HG03460 (cell line): ENCODE data around the gene NUCKS1.

Source experiments
- ATAC-seq: cut with Tn5 transposase; IDR thresholded peaks from one replicate; pipeline ENCODE4 v1.9.1; 2021; ENCODE audit not compliant: unreplicated experiment

Gene NUCKS1

GRCh38 chr1:205772607-205773032 lies 22.6 kb upstream of the NUCKS1 start:
- ATAC-seq, result no peak

DNA sequence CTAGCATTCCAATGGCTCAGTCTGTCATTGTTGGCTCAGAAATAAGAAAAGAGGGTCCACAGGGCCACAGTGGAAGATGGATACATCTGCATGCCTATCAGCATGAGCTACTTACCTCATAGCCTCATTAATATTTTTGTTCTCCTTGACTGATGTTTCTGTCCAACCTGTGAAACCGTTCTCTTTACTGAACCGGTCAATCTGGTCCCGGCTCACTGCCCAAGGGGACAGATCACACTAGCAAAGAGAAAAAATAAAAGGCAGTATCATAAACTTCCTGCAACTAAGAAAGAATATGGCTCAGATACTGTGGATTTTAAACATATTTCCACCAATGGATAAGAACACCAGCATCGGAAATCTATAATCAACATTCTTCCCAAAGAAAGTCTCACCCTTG lies 20.6 kb upstream of the NUCKS1 start:
- no peak for ATAC-seq

DNA sequence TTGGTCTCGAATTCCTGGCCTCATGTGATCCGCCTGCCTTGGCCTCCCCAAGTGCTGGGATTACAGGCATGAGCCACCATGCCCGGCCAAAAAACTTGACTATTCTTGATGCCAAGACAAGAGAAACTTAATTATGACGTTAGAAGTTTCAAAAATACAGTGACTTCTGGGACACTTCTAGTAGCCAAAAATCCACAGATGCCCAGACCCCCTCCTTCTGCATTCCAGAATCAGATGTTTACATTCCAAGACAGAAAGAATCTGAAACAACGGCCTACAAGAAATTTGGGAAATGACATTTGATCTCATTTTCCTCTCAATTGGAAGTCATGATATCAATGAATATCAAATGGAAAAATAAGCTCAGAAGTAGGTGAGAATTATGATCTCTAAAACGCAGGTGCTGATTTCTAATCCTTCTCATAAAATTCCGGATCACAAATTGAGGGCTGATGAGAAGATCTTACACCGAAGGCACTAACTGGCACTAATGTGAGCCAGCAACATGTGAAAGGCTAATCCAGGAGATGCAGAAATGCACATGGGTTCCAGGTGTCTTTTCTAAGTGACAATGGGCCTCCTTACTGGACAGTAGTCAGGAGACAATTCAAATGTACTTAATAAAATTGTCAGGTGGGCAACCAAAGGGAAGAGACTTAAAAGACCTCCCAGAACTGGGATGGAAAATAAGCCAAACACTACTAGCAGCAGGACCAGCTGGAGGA lies 19.8 kb upstream of the NUCKS1 start:
- no peak for ATAC-seq

DNA sequence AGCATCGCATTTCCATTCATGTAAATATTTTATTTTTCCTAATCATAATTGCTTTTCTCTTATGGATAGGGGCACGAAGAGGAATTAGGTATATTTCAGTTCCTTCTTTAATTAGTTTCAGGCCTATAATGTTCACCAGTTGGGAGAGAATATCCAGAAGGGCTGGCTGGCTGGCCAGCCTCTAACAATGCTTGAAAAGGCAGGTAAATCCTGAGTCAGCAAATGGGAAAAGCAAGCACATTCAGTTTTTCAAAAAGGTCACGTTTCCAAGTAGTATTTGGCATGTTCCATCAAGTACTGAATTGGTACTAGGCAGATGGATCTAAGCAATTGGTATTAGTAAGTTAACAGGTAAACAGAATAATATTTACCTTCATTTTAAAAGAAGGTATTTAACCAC lies 17.3 kb upstream of the NUCKS1 start:
- no peak for ATAC-seq

GRCh38 chr1:205766570-205766969 lies 16.6 kb upstream of the NUCKS1 start:
- no peak for ATAC-seq

DNA sequence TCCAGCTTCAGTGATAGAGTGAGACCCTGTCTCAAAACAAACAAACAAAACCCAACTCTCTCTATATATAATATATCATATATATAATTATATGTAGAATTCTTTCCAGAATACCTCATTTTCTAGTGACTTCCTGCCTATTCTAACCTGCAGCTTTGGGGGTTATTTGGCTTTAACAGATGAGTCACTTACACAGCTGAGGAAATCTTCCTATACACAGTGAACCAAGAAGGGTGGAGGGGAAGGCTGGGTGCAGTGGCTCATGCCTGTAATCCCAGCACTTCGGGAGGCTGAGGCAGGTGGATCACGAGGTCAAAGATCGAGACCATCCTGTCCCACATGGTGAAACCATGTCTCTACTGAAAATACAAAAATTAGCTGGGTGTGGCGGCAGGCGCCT lies 16.1 kb upstream of the NUCKS1 start:
- ATAC-seq, result no peak

- ATAC-seq, result no peak
Observed at GRCh38 chr1:205764578-205764977, 14.6 kb upstream of the NUCKS1 start.

GRCh38 chr1:205763980-205764379 lies 14.0 kb upstream of the NUCKS1 start:
- ATAC-seq, result no peak

DNA sequence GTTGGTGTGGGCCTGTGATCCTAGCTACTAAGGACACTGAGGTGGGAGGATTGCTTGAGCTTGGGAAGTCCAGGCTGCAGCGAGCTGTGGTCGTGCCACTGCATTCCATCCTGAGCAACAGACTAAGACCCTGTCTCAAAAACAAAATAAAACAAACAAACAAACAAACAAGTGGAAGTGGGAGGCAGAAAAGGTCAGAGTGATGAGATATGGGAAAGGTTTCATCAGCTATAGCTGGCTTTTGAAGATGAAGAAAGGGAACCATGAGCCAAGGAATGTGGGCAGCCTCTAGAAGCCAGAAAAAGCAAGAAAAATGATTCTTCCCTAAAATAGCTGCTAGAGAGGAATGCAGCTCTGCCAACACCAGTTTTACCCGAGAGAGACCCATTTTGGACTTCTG lies 10.6 kb upstream of the NUCKS1 start:
- ATAC-seq, result no peak

DNA sequence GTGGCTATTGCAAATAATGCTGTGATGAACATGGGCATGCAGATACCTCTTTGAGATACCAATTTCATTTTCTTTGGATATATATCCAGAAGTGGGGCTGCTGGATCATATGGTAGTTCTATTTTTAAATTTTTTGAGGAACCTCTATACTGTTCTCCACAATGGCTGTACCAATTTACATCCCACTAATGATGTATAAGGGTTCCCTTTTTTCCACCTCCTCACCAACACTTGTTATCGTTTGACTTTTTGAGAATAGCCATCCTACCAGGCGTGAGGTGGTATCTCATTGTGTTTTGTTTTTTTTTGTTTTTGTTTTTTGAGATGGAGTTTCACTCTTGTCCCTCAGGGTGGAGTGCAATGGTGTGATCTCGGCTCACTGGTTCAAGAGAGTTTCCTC lies 6.6 kb upstream of the NUCKS1 start:
- no peak for ATAC-seq

- no peak for ATAC-seq
Observed at GRCh38 chr1:205754857-205755256, 4.9 kb upstream of the NUCKS1 start.

- ATAC-seq, result no peak
Observed at GRCh38 chr1:205751036-205751651, 1.2 kb upstream of the NUCKS1 start.

- peak; percentile 73 for ATAC-seq
Observed at GRCh38 chr1:205749234-205750137, 496 bp downstream of the NUCKS1 start.

DNA sequence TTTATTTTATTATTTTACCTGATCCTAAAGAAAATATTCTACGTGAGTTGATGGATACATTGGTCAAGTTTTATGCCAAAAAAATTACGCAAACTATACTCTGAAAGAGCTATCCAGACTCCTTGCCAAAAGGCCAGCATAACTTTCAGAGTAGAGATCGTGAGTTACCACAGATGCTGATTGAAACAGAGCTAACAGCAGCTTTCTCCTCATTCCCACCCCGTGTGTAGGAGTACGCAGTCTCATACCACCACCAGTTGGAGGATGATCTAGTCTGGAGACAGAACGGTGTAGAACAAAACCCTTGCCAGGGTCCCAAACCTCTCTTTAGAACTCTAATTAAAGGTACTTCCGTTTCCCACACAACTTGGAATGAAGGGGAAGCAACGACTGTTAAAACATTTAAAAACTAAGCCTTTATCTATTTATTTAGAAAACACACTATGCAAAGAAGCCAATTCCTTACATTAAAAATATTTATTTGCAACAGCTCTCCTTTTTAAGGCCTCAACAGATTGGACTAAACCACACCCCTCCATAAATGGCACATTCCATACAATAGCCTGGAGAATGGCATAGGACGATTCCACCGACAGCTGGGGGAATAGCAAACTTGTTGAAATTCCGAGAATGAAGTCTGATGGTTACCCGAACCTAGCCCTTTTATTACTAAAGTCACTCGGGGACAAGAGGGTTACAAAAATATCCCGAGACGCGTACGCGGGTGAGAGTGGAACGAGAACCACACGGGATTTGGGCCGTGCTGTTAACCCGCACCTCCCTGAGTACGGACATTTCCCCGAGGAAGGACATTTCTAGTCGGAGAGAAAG lies 1.4 kb downstream of the NUCKS1 start:
- ATAC-seq, result peak; percentile 17

DNA sequence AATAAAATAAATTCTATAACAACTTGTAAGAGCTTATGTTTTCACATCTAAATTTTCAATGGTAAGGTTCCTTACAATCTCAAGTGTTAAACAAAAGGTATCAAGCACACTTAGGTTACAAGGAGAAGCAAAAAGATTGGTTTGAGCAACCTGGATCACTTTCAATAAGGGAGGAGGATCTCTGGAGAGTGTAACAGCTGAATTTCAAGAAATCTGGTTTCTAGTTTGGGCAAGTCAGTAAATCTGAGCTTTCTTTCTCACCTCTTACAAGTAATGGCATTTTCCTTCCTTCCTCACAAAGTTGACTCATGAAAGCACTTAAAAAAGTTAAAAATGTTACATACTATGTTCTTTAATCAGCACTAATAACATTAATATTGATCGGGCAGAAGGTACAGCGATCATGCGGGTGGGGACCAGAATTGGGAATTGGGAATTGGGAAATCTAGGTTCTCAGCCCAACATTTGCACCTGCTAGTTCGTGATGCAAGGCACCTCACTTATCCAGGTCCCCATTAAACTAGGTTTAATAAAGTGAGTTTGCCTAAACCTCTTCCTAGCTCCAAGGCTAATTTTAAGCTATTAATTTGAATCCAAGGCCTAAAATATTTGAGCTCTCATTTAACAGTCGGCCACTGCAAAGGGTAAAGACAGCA lies 3.1 kb downstream of the NUCKS1 start:
- no peak for ATAC-seq

DNA sequence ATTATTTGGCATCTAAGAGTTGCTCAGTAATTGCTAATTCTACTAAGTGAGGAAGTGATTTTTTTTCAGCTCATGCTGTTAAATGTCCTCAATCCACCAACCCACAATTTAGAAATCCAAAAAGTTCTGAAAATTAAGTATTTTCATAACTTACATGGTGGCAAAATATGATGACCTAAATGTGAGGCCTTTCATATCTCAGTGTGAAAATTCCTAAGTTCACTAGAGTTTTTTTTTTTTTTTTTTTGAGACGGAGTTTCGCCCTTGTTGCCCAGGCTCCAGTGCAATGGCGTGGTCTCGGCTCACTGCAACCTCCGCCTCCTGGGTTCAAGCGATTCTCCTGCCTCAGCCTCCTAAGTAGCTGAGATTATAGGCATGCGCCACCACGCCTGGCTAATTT lies 5.6 kb downstream of the NUCKS1 start:
- ATAC-seq, result no peak

DNA sequence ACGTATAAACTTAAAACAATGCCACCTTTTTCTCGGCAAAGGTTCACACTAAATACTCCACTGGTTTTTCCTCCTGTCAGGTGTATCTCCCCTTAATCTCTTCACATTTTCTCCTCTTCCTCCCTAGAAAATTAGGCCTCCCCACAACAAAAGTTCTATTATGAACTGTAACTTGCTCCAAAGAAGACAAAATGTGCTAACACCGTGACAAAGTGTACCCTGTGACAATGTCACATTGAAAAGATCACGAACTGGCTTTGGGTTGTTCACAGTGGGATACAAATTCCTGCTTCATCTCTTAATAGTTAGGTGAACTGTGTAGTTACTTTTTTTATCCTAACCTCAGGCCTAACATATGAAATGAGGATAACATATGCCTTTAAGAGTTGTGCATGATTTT lies 6.0 kb downstream of the NUCKS1 start:
- no peak for ATAC-seq

- no peak for ATAC-seq
Observed at GRCh38 chr1:205741681-205742080, 8.3 kb downstream of the NUCKS1 start.

- no peak for ATAC-seq
Observed at GRCh38 chr1:205739348-205740160, 10.4 kb downstream of the NUCKS1 start.

DNA sequence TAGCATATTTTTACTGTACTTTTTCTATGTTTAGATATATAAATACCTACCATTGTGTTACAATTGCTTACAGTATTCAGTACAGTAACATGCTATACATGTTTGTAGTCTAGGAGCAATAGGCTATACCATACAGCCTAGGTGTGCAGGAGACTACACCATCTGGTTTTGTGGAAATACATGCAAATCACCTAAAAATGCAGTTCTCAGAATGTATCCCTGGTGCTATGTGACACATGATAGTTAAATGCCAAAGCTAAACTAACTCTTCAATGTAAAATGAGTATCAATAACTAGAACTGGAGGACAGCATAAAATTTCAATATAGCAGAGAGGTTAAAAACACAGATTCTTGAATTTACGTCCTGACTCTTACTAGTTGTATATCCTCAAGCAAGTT lies 14.8 kb downstream of the NUCKS1 start:
- no peak for ATAC-seq
